ENCODE data around the gene KRT17. TPM values are rescaled to one million over a fixed set of nuclear protein-coding genes. Genes with fewer than 3 reads are reported as not detected.
"Not testable (repeated sequence)": the region's sequence is repeated elsewhere in the genome, so short reads cannot be mapped to it uniquely, and the experiment has no call there.

The KRT17 gene
- total RNA-seq, 2 experiments from 2014 or later = not detected

DNA sequence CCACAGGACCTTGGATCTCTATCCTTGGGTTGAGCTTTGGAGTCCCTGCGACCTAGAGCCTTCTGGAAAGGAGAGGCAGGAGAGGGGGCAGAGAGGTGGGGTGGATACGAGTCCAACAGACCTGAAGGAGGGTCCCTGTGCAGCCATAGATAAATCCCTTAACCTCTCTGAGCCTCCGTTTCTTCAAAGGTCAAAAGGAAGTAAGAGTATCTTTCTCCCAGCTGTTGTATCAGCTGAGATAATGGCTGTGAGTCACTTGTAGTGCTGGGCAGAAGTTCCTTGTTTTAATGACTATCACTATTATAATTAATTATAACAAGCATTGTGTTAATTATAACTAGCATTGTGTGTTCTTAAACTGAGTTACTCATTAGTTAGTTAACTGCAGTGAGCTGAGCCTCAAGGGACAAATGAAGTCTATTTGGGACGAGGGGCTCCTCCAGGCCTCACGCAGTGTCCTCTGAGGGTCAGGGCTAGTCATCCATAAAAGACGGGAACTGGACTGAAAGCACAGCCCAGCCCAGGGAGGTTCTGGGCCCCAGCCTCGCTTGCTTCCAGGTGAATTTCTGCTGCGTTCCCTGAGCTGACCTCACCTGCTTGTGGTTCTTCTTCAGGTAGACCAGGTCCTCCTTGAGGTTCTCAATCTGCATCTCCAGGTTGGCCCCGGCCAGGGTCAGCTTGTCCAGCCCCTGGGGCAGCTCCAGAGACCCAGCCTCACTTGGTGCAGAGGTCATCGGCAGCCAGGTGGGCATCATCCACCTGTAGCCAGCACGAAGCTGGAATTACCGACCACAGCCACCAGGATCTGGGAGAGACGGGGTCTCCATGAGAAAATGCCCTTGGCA is 5.7 kb upstream of the KRT17 start:
- Mint-ChIP-seq H3K27ac (no peak overlapping the region), H3K4me3 (no peak overlapping the region), H3K4me1 (ENCODE audit: low read depth) (no peaks in the 10 kb centered on the region), H3K9me3 (ENCODE audit: insufficient read depth) (no peaks in the 10 kb centered on the region), H3K27me3 (ENCODE audit: low read depth) (no peaks in the 10 kb centered on the region), H3K36me3 (ENCODE audit: low read depth) (no peaks in the 10 kb centered on the region)
- POLR2A ChIA-PET = no interaction called here
- CTCF ChIA-PET = interaction anchor here (2.2 kb wide), 1 partner anchor 18 kb away, joined by 7 read pairs; no protein-coding TSS in a partner anchor
- no peak for DNase-seq
- no peak for ATAC-seq

DNA sequence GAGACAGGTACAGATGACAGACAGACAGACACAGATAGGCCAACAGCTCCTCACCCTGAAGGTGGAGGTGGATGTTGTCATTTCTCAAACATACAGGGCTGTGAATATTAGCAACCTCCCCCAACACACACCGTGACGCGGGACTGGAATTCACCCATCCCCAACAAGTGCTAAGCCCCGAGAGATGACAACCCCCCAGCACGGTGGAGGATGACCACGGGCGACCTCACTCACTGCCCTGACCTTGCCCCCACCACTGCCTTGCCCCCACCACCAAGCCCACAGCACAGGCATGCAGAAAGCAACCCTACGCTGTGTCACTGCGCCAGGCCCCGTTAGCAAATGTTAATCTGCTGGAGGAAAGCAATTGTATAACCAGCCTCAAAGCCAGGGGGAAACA is 4.9 kb upstream of the KRT17 start:
- CTCF ChIA-PET = interaction anchor here (0.7 kb wide), 1 partner anchor 34 kb away, joined by 3 read pairs; no protein-coding TSS in a partner anchor
- no peaks in the 10 kb centered on the region for H3K9me3 Mint-ChIP-seq (ENCODE audit: insufficient read depth)
- no peak overlapping the region for H3K4me3 Mint-ChIP-seq
- H3K4me1 Mint-ChIP-seq (ENCODE audit: low read depth) = no peaks in the 10 kb centered on the region
- no peaks in the 10 kb centered on the region for H3K27me3 Mint-ChIP-seq (ENCODE audit: low read depth)
- no peak for ATAC-seq
- POLR2A ChIA-PET = no interaction called here
- no peaks in the 10 kb centered on the region for H3K36me3 Mint-ChIP-seq (ENCODE audit: low read depth)
- DNase-seq = no peak
- no peak overlapping the region for H3K27ac Mint-ChIP-seq

DNA sequence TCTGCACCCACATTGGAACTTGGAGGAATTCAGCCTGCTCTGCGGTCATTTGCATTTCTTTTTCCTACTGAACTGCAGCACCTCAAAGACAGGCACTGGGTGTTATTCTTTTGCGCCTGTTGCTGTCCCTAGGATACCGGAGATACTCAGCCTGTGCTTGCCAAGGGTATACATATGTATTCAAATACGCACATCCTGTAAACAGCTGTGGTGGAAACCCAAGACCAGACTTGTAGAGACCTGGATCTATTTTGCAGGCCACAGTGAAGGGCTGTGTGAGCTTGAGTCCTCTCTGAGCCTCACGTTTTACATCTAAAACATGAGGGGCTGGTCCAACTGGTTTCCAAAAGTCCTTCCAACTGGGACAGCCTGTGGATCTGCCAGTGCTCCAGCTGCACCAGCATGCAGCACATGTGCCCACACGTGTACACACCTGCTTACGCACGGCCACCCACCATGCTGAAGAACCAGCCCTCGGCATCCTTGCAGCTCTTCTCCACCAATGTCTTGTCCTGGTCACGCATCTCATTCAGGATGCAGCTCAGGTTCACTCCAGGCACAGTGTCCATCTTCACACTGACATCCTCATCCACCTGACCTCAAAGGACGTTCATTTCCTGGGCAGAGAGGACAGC is 4.4 kb upstream of the KRT17 start:
- H3K9me3 Mint-ChIP-seq (ENCODE audit: insufficient read depth); POLR2A ChIA-PET: not testable (repeated sequence)

DNA sequence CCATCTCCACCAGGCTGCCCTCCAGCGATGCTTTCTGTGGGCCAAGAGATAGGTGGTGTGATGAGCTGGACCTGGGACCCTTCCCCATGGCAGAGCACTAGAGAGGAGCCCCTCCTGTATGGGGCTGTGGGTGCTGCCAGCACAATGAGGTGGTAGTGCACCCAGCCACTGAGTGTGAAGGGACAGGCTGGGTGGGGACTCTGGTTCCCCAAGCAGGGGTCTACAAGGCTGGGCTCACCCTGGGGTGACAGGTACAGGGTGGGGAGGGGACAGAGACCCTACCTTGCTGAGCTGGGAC is 3.6 kb upstream of the KRT17 start:
- H3K4me3 Mint-ChIP-seq; DNase-seq; H3K36me3 Mint-ChIP-seq (ENCODE audit: low read depth); H3K27me3 Mint-ChIP-seq (ENCODE audit: low read depth); CTCF ChIA-PET; POLR2A ChIA-PET; ATAC-seq; H3K27ac Mint-ChIP-seq; H3K4me1 Mint-ChIP-seq (ENCODE audit: low read depth); H3K9me3 Mint-ChIP-seq (ENCODE audit: insufficient read depth): not testable (repeated sequence)

More for the DNA sequence above, 4.4 kb upstream of the KRT17 start:
- not testable (repeated sequence) for H3K27ac Mint-ChIP-seq; H3K27me3 Mint-ChIP-seq (ENCODE audit: low read depth); H3K4me1 Mint-ChIP-seq (ENCODE audit: low read depth); ATAC-seq; DNase-seq; H3K4me3 Mint-ChIP-seq; H3K36me3 Mint-ChIP-seq (ENCODE audit: low read depth)
- CTCF ChIA-PET = interaction anchor here (0.7 kb wide), 1 partner anchor 34 kb away, joined by 3 read pairs; no protein-coding TSS in a partner anchor

DNA sequence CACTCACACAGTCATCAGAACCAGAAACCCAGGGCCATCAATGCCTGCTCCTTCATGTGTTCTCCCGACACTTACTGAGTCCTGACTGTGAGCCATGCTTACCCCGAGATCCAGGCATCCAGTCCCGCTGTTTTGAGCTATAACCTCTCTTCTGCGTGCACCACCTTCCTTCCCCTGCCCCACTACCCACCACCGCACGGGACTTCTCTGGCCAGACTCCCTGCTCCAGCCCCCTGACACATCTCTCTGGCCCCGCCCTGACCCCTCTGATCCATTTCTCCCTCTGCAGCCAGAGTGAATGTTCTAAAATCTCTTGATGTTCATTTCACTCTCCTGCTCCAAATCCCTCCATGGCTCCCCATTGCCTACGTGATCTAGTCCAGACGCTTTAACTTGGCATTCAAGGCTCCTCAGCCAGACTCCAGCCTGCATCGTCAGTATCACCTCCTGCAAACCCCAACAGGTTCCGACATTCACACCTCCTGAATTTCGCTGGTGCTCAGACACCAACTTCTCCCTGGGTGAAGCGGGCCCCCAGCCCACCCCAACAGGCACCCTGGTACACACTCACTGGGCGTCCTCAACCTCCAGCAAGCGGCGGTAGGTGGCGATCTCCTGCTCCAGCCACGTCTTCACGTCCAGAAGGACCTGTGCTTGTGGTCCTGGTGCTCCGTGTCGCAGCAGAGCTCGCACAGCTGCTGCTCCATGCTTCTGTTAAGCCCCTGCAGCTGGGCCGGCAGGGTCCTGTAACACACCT is 3.1 kb upstream of the KRT17 start:
- ATAC-seq (no peak), DNase-seq (no peak)
- no peaks in the 10 kb centered on the region for H3K4me1 Mint-ChIP-seq (ENCODE audit: low read depth)
- CTCF ChIA-PET = no interaction called here
- H3K27ac Mint-ChIP-seq = no peak overlapping the region
- H3K27me3 Mint-ChIP-seq (ENCODE audit: low read depth) = no peaks in the 10 kb centered on the region
- no peaks in the 10 kb centered on the region for H3K9me3 Mint-ChIP-seq (ENCODE audit: insufficient read depth)
- POLR2A ChIA-PET = no interaction called here
- no peak overlapping the region for H3K4me3 Mint-ChIP-seq
- H3K36me3 Mint-ChIP-seq (ENCODE audit: low read depth) = no peaks in the 10 kb centered on the region

DNA sequence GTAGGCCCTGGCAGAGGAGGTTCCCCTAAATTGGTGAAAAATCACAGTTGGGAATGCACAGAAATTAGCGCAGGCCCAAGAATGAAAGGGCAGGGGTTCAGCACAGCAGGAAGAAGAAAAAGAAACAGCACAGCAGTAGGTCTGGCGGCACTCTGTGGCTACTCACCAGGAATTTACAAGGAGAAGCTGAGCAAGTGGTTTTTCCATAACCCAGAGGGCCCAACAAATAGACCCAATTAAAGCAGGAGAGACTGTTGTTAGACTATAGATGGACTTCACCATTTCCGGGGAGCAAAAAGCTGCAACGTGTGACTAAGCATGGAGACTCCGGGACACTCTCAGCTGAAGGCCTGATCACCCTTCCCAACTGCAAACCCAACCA is 2.5 kb upstream of the KRT17 start:
- H3K9me3 Mint-ChIP-seq (ENCODE audit: insufficient read depth); H3K36me3 Mint-ChIP-seq (ENCODE audit: low read depth); DNase-seq; ATAC-seq; CTCF ChIA-PET; H3K27ac Mint-ChIP-seq; POLR2A ChIA-PET; H3K4me1 Mint-ChIP-seq (ENCODE audit: low read depth); H3K4me3 Mint-ChIP-seq; H3K27me3 Mint-ChIP-seq (ENCODE audit: low read depth): not testable (repeated sequence)

DNA sequence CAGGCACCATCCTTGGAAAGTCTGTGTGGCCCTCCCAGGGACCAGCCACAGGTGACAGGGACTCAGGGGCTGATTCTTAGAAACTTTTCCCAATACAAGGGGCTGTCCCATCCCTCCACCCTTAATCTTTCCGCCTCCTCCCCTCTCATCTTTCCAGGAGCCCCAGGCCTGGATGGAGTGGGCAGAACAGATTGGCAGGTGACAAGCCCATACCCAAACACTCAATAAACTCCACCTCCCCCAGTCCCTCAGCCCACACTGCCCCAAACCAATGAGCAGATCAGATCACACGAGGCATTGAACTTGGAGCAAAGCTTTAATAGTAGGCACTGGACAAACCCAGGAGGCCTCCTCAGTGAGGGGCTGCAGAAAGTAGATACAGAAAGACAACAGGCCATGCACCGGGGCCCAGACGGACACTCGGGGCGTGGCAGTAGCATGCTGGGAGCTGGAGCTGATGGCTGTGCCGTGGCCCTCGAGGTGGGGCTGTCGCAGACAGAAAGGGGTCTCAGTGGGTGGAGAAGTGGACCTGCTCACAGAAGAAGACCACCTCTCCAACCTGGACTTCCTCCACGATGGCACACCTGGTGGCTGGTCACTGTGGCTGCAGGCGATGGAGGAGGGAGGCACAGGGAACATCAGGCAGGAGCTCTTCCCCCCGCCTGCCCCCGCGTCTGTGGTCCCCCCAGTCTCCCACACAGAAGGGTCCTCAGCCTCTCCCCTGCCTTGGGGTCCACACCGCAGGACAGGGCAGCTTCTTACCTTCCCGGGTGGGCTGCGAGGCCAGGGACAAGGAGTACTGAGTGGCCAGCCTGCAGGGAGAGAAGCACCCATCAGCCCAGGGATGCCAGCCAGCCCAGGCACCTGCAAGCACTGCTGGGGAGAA is 1.9 kb upstream of the KRT17 start:
- H3K4me1 Mint-ChIP-seq (ENCODE audit: low read depth); CTCF ChIA-PET; H3K27me3 Mint-ChIP-seq (ENCODE audit: low read depth); H3K27ac Mint-ChIP-seq; POLR2A ChIA-PET; H3K9me3 Mint-ChIP-seq (ENCODE audit: insufficient read depth); ATAC-seq; H3K4me3 Mint-ChIP-seq; H3K36me3 Mint-ChIP-seq (ENCODE audit: low read depth); DNase-seq: not testable (repeated sequence)

DNA sequence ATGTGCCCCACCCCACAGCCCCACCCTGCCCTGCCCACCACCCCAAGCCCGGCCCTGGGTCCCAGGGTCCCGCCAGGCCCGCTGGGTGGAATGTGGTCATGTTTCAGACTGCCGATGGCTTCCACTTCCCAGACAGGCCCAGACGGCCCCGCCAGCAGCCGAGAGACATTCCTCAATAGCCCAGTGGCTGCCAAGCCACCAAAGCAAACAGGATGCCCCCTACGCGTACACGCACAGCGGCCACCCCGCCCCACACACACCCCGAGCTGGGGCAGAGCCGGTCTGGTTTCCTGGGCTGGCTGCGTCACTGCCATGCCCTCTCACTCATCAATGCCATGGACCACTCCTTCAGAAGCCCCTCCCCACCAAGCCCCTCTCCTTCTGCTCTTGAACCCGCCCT is 1.2 kb upstream of the KRT17 start:
- DNase-seq (no peak), ATAC-seq (no peak)
- POLR2A ChIA-PET = no interaction called here
- Mint-ChIP-seq H3K9me3 (ENCODE audit: insufficient read depth) (no peaks in the 10 kb centered on the region), H3K4me1 (ENCODE audit: low read depth) (no peaks in the 10 kb centered on the region), H3K4me3 (no peak overlapping the region), H3K36me3 (ENCODE audit: low read depth) (no peaks in the 10 kb centered on the region), H3K27me3 (ENCODE audit: low read depth) (no peaks in the 10 kb centered on the region), H3K27ac (no peak overlapping the region)
- CTCF ChIA-PET = no interaction called here

DNA sequence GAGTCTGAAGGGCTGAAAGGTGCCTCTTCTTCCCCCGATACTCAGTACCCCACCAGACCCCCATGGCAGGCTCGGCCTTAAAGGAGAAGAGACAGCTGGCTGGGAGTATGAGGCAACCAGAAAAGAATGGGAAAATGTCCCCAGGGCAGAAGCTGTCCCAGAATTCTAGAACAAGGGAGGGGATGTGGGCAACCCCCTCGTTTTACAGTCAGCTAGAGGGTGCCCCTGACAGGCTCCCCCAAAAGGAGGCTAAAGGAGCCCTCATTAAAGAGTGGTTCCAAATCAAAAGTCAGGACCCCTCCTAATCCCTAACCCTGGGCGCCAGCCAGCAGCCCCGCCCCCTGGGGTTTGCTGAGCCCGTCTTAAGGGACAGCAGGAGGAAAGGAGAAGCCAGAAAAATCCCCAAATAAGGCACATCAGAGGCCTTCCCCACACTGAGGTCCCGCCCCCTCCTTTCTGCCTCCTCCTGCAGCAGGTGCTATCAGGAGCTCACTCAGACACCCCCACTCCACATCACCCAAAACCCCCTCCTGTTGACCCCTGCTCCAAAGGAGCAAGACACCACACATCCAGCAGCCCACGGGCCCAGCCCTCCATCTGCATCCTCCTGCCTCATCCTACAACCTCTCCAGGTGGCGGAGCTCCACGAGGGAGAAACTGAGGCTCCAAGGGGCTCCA is 1.1 kb downstream of the KRT17 start:
- H3K4me1 Mint-ChIP-seq (ENCODE audit: low read depth); H3K36me3 Mint-ChIP-seq (ENCODE audit: low read depth); DNase-seq; ATAC-seq; H3K27me3 Mint-ChIP-seq (ENCODE audit: low read depth); H3K4me3 Mint-ChIP-seq; H3K27ac Mint-ChIP-seq; POLR2A ChIA-PET; H3K9me3 Mint-ChIP-seq (ENCODE audit: insufficient read depth): not testable (repeated sequence)
- CTCF ChIA-PET = interaction anchor here (1.1 kb wide), 1 partner anchor 40 kb away, joined by 3 read pairs; no protein-coding TSS in a partner anchor

DNA sequence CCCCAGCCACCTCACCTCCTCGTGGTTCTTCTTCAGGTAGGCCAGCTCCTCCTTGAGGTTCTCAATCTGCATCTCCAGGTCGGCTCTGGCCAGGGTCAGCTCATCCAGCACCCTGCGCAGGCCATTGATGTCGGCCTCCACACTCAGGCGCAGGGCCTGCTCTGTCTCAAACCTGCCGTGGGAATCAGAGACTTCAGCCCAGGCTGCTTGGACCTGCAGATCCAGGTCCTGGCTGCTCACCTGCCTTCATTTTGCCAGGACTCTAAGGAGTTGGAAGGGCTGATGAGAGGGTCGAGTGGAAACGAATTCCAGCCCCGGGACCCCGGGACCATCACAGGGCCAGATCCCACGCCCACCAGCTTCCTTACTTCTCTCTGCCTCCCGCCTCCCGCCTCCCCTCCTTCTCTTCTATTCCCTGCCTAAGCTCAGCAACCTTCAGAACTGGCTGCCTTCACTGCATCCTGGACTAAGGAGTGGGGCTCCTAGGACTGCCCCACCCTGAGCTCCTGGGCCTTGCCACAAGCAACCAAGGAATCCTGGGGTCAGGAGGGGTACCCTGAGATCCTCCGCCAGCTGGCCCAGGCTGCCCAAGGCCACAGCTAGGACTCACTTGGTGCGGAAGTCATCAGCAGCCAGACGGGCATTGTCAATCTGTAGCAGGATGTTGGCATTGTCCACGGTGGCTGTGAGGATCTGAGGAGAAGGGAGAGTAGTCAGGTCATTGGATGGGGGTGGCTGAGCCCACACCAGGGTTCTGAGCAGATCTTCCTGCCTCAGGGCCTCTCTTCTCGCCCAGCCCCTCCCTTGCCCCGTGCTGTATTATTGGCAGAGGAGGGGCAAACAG is 1.8 kb downstream of the KRT17 start:
- H3K4me3 Mint-ChIP-seq; H3K27me3 Mint-ChIP-seq (ENCODE audit: low read depth); ATAC-seq; H3K4me1 Mint-ChIP-seq (ENCODE audit: low read depth); H3K27ac Mint-ChIP-seq; H3K9me3 Mint-ChIP-seq (ENCODE audit: insufficient read depth); DNase-seq; POLR2A ChIA-PET; H3K36me3 Mint-ChIP-seq (ENCODE audit: low read depth); CTCF ChIA-PET: not testable (repeated sequence)

DNA sequence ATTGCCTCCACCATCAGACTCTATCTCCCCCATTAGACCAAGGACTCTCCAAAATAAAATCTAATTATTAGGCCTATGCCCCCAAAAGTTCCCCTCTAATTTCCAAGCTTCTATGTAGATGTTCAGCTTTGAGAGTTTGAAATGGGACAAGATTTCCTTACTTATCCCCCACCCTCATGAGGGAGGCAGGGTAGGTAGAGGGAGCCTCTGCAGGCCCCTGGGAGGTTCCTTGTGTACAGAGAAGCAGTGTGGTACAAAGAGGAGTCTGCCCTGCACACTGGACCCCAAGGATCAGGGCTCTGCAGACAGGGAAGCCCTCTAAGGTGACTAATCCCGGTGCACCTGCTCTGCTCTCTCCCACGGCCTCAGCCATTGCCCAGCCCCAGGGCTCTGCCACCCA is 2.5 kb downstream of the KRT17 start:
- no peak for DNase-seq
- Mint-ChIP-seq H3K4me1 (ENCODE audit: low read depth) (no peaks in the 10 kb centered on the region), H3K4me3 (no peak overlapping the region), H3K36me3 (ENCODE audit: low read depth) (no peaks in the 10 kb centered on the region), H3K27ac (no peak overlapping the region), H3K27me3 (ENCODE audit: low read depth) (no peaks in the 10 kb centered on the region), H3K9me3 (ENCODE audit: insufficient read depth) (no peaks in the 10 kb centered on the region)
- ChIA-PET POLR2A (no interaction called here), CTCF (no interaction called here)
- no peak for ATAC-seq
